Daoy (cell line): ENCODE data around the gene VPREB3. TPM values are rescaled to one million over a fixed set of nuclear protein-coding genes. Genes with fewer than 3 reads are reported as not detected.

Experiments used
- total RNA-seq: library from RNA; depleted of rRNA; stranded (reverse); fragments of >200 nt; shearing (Covaris generic); gene quantifications from 2 replicates; pipeline ENCODE4 v1.2.3, GENCODE V29; 2014; rRNA removed

Gene VPREB3
- total RNA-seq, 1 experiment from 2014 or later: not detected

Other genes starting within 250 kb of the VPREB3 start
- not detected in 2 replicates for gene IGLL1, start 174.1 kb downstream of the VPREB3 start, total RNA-seq
- gene DRICH1, start 122.1 kb downstream of the VPREB3 start, total RNA-seq: not detected in 2 replicates
- not detected in 2 replicates for gene RGL4, start 63.4 kb downstream of the VPREB3 start, total RNA-seq
- 2.1 and 3.1 TPM in 2 replicates for gene ZNF70, start 3.3 kb downstream of the VPREB3 start, total RNA-seq
- gene C22orf15, start 8.6 kb upstream of the VPREB3 start, total RNA-seq: not detected in 2 replicates
- gene CHCHD10, start 13.5 kb upstream of the VPREB3 start, total RNA-seq: 3.5 and 31.6 TPM in 2 replicates
- gene MMP11, start 18.4 kb upstream of the VPREB3 start, total RNA-seq: 0.34 and 4.2 TPM in 2 replicates
- 125 and 144 TPM in 2 replicates for gene SMARCB1, start 32.5 kb upstream of the VPREB3 start, total RNA-seq
- gene DERL3, start 84.6 kb upstream of the VPREB3 start, total RNA-seq: 0.24 and 0.57 TPM in 2 replicates
- 6.0 and 7.4 TPM in 2 replicates for gene SLC2A11, start 103.5 kb upstream of the VPREB3 start, total RNA-seq
- gene MIF, start 140.0 kb upstream of the VPREB3 start, total RNA-seq: 224 and 296 TPM in 2 replicates
- 0.68 and 0.91 TPM in 2 replicates for gene GSTT2B, start 206.8 kb upstream of the VPREB3 start, total RNA-seq
- gene DDTL, start 212.5 kb upstream of the VPREB3 start, total RNA-seq: 0.11 and 1.1 TPM in 2 replicates
- 113 and 133 TPM in 2 replicates for gene DDT, start 220.0 kb upstream of the VPREB3 start, total RNA-seq
- gene GSTT2, start 225.7 kb upstream of the VPREB3 start, total RNA-seq: not detected in 2 replicates